ENCODE results near the gene HLA-DPA1. TPM values are rescaled to one million over a fixed set of nuclear protein-coding genes. Genes with fewer than 3 reads are reported as not detected.
A peak's percentile ranks its signal among the peaks of the same experiment; 100 is the strongest.

The HLA-DPA1 gene
- total RNA-seq, 2 experiments from 2014 or later: 27.6 to 27.9 TPM

DNA sequence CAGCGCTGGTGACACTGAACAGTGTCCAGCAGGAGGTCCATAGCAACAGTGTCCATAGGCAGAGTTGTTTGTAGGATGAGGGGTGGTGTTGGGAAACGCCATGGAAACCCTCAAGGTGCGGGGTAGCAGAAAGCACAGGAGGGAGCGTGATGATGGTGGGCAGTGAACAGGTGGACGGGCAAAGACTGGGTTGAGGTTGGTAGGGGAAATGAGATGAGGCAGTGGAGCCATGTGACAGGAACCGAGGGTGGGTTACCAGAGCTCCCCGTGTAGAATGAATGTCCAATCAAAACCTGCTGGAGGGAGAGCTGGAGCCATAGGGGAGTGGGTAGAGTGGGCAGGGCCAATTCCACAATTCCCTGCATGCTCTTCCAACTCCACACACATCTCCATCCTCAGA is 40.3 kb upstream of the HLA-DPA1 start:
- intact Hi-C loops (cut with micrococcal nuclease): no loop called here
- Mint-ChIP-seq H3K4me1 (ENCODE audit: low read depth) (peaks cover 11% of the 10 kb centered on the region), H3K4me3 (no peak overlapping the region), H3K9me3 (no peaks in the 10 kb centered on the region), H3K27me3 (peaks cover 54% of the 10 kb centered on the region), H3K27ac (no peak overlapping the region), H3K36me3 (ENCODE audit: low read depth) (no peaks in the 10 kb centered on the region)
- POLR2A ChIA-PET: interaction anchor here (0.9 kb wide), 1 partner anchor 17 kb away, joined by 3 read pairs; no protein-coding TSS in a partner anchor
- DNase-seq: no peak
- no peak for TF ChIP-seq CTCF (IDR thresholded peaks at IDR 0.05)
- ATAC-seq: no peak
- CTCF ChIA-PET: interaction anchor here (0.8 to 1.4 kb wide), 7 partner anchors 11 to 135 kb away, joined by 3 to 6 read pairs (median 3); no protein-coding TSS in a partner anchor

DNA sequence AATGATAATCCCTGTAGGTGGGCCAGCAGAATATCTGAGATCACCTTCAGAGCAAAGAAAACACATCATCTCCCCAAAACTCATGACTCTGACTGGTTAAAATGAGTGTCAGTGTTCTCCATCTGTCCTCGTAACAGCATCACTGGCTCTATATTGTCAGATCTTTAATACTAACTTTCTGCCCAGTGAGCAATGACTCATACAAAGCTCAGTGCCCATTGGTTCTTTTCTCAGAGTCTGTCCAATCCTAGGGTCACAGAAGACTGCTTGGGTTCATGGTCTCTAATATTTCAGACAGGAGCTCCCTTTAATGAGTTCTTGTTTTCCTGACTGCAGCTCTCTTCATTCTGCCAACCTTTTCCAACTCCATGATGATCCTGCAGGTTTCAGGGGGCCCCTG is 38.7 kb upstream of the HLA-DPA1 start:
- TF ChIP-seq CTCF (IDR thresholded peaks at IDR 0.05): no peak
- ChIA-PET CTCF (interaction anchor here (1.0 to 1.6 kb wide), 4 partner anchors 11 to 137 kb away, joined by 3 to 6 read pairs (median 4); no protein-coding TSS in a partner anchor), POLR2A (interaction anchor here (0.8 kb wide), 1 partner anchor 72 kb away, joined by 3 read pairs; no protein-coding TSS in a partner anchor)
- Mint-ChIP-seq H3K27ac (no peak overlapping the region), H3K4me3 (no peak overlapping the region), H3K27me3 (peaks cover 58% of the 10 kb centered on the region), H3K9me3 (no peaks in the 10 kb centered on the region), H3K4me1 (ENCODE audit: low read depth) (peaks cover 4% of the 10 kb centered on the region), H3K36me3 (ENCODE audit: low read depth) (no peaks in the 10 kb centered on the region)
- ATAC-seq: peak; percentile 95
- DNase-seq: peak; percentile 38
- intact Hi-C loops (cut with micrococcal nuclease): no loop called here

- peaks cover 45% of the 10 kb centered on the region for H3K27me3 Mint-ChIP-seq
- H3K27ac Mint-ChIP-seq: no peak overlapping the region
- no peak for TF ChIP-seq CTCF (IDR thresholded peaks at IDR 0.05)
- ChIA-PET CTCF (interaction anchor here (1.1 kb wide), 1 partner anchor 10 kb away, joined by 3 read pairs; no protein-coding TSS in a partner anchor), POLR2A (no interaction called here)
- no peak for DNase-seq
- no peak overlapping the region for H3K4me3 Mint-ChIP-seq
- intact Hi-C loops (cut with micrococcal nuclease): no loop called here
- H3K36me3 Mint-ChIP-seq (ENCODE audit: low read depth): no peaks in the 10 kb centered on the region
- no peaks in the 10 kb centered on the region for H3K4me1 Mint-ChIP-seq (ENCODE audit: low read depth)
- no peak for ATAC-seq
- no peaks in the 10 kb centered on the region for H3K9me3 Mint-ChIP-seq
These were observed 34.9 kb upstream of the HLA-DPA1 start for GRCh38 chr6:33108307-33108706.

GRCh38 chr6:33107641-33108040 is 34.2 kb upstream of the HLA-DPA1 start:
- TF ChIP-seq CTCF (IDR thresholded peaks at IDR 0.05): no peak
- CTCF ChIA-PET: interaction anchor here (1.1 kb wide), 1 partner anchor 11 kb away, joined by 3 read pairs; no protein-coding TSS in a partner anchor
- intact Hi-C loops (cut with micrococcal nuclease): no loop called here
- H3K9me3 Mint-ChIP-seq: no peaks in the 10 kb centered on the region
- ATAC-seq (no peak), DNase-seq (no peak)
- no peak overlapping the region for H3K27ac Mint-ChIP-seq
- H3K27me3 Mint-ChIP-seq: peaks cover 39% of the 10 kb centered on the region
- POLR2A ChIA-PET: no interaction called here
- H3K4me3 Mint-ChIP-seq: no peak overlapping the region
- H3K4me1 Mint-ChIP-seq (ENCODE audit: low read depth): no peaks in the 10 kb centered on the region
- H3K36me3 Mint-ChIP-seq (ENCODE audit: low read depth): no peaks in the 10 kb centered on the region

DNA sequence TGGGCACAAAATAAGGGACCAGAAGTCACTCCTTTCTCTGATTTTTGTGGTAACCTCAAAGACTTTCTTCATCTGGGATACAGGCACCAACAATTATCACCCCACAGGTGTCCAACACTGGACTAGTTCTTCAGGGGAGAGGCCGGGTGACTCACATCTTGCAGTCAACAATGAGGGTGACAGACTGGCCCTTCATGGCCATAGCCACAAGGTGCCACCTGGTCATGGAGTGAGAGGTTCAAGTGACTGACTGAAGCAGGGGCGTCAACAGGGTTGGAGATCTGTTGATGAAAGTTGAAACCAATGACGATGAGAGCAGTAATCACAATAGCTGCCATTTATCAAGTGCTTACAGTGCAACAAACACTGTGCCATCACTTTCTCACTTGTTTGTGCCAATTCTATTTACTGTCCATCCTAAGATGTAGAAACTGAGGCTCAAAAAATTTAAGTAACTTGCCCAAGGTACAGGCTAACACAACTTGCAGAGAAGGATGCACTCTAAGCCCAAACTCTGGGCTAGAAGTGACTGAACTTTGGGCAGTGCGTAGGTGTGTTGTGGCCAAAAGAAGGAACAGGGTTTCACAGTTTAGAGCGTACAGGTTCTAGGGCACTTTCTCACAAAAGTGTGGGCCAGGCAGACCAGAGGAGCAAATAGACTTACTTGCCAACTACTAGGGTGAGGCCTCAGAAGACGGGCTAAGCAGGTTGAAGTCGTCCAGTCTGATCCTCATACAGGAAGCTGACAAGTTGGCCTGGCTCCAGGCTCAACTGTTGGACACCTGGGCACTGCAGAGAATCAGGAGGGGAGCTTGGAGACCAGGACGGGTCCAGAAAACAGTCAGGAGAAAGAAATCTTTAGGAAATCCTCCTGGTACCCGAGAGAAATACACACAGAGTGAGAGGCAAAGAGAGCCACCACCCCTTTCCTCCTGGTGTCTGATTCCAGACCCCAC is 32.7 kb upstream of the HLA-DPA1 start:
- ATAC-seq: peak; percentile 37

More for the DNA sequence above, 32.7 kb upstream of the HLA-DPA1 start:
- peaks cover 45% of the 10 kb centered on the region for H3K27me3 Mint-ChIP-seq
- peaks cover 11% of the 10 kb centered on the region for H3K9me3 Mint-ChIP-seq
- H3K4me3 Mint-ChIP-seq: no peak overlapping the region
- no peaks in the 10 kb centered on the region for H3K36me3 Mint-ChIP-seq (ENCODE audit: low read depth)
- intact Hi-C loops (cut with micrococcal nuclease): no loop called here
- DNase-seq: no peak
- no peak overlapping the region for H3K27ac Mint-ChIP-seq
- POLR2A ChIA-PET: no interaction called here
- H3K4me1 Mint-ChIP-seq (ENCODE audit: low read depth): no peaks in the 10 kb centered on the region
- no peak for TF ChIP-seq CTCF (IDR thresholded peaks at IDR 0.05)
- CTCF ChIA-PET: no interaction called here

All from activated CD8-positive, alpha-beta T cell treated with anti-CD3 and anti-CD28 coated beads for 36 hours (primary cell).